Muscle layer of duodenum (tissue), 2 donors: Measurements from ENCODE around the gene KRT4.

Experiments used
- H3K27ac ChIP-seq: one replicate; pipeline ENCODE4 v1.7.0; 2013; ENCODE audit warnings: mild to moderate bottlenecking, low read length
- H3K27me3 ChIP-seq: one replicate; pipeline ENCODE4 v1.7.0; 2013; ENCODE audit warnings: low read depth, mild to moderate bottlenecking, control low read depth, low read length
- H3K36me3 ChIP-seq, 2 donors: one replicate each; pipeline ENCODE4 v1.7.0; 2013; ENCODE audit warnings: low read length in 2 of 2, control low read depth in 1 of 2, mild to moderate bottlenecking in 1 of 2; ENCODE audit not compliant: insufficient read depth in 2 of 2, control insufficient read depth in 1 of 2
- H3K4me1 ChIP-seq, 2 donors: one replicate each; pipeline ENCODE4 v1.7.0; 2013; ENCODE audit warnings: low read length in 2 of 2, mild to moderate bottlenecking in 2 of 2, control low read depth in 1 of 2, moderate library complexity in 1 of 2; ENCODE audit not compliant: insufficient read depth in 2 of 2, control insufficient read depth in 1 of 2
- H3K4me3 ChIP-seq, 2 donors: one replicate each; pipeline ENCODE4 v1.7.0; 2013; ENCODE audit warnings: low read length in 2 of 2, low read depth in 1 of 2, mild to moderate bottlenecking in 1 of 2
- H3K9me3 ChIP-seq, 2 donors: one replicate each; pipeline ENCODE4 v1.7.0; 2013; ENCODE audit warnings: low read length in 2 of 2, control low read depth in 1 of 2, mild to moderate bottlenecking in 1 of 2; ENCODE audit not compliant: control insufficient read depth in 1 of 2
- donor health status: healthy.

Gene KRT4

GRCh38 chr12:52772188-52772587 lies 41.7 kb downstream of the KRT4 start:
- H3K27ac ChIP-seq = no peak overlapping the region
- no peak overlapping the region for H3K4me3 ChIP-seq
- H3K27me3 ChIP-seq = no peaks in the 10 kb centered on the region

GRCh38 chr12:52771505-52771904 lies 42.4 kb downstream of the KRT4 start:
- Histone ChIP-seq H3K4me3 (no peak overlapping the region), H3K9me3 (no peaks in the 10 kb centered on the region), H3K27ac (no peak overlapping the region), H3K36me3 (no peaks in the 10 kb centered on the region), H3K27me3 (no peaks in the 10 kb centered on the region), H3K4me1 (no peaks in the 10 kb centered on the region)

More at GRCh38 chr12:52772188-52772587, 41.7 kb downstream of the KRT4 start:
- no peaks in the 10 kb centered on the region for H3K4me1 ChIP-seq
- H3K9me3 ChIP-seq = no peaks in the 10 kb centered on the region
- no peaks in the 10 kb centered on the region for H3K36me3 ChIP-seq

GRCh38 chr12:52771088-52771487 lies 42.8 kb downstream of the KRT4 start:
- Histone ChIP-seq H3K36me3 (no peaks in the 10 kb centered on the region), H3K4me1 (no peaks in the 10 kb centered on the region), H3K27me3 (no peaks in the 10 kb centered on the region), H3K4me3 (no peak overlapping the region), H3K27ac (no peak overlapping the region), H3K9me3 (no peaks in the 10 kb centered on the region)

- H3K27me3 ChIP-seq = no peaks in the 10 kb centered on the region
- H3K27ac ChIP-seq = no peak overlapping the region
- no peaks in the 10 kb centered on the region for H3K36me3 ChIP-seq
- H3K4me3 ChIP-seq = no peak overlapping the region
- H3K4me1 ChIP-seq = no peaks in the 10 kb centered on the region
- H3K9me3 ChIP-seq = no peaks in the 10 kb centered on the region
Measured at GRCh38 chr12:52769946-52770345, 44.0 kb downstream of the KRT4 start.

GRCh38 chr12:52769354-52769753 lies 44.6 kb downstream of the KRT4 start:
- no peak overlapping the region for H3K27ac ChIP-seq

GRCh38 chr12:52768479-52769200 lies 45.3 kb downstream of the KRT4 start:
- Histone ChIP-seq H3K9me3 (no peaks in the 10 kb centered on the region), H3K4me1 (no peaks in the 10 kb centered on the region), H3K36me3 (no peaks in the 10 kb centered on the region), H3K4me3 (no peak overlapping the region), H3K27ac (no peak overlapping the region), H3K27me3 (no peaks in the 10 kb centered on the region)

More at GRCh38 chr12:52769354-52769753, 44.6 kb downstream of the KRT4 start:
- no peak overlapping the region for H3K4me3 ChIP-seq
- no peaks in the 10 kb centered on the region for H3K9me3 ChIP-seq
- H3K4me1 ChIP-seq = no peaks in the 10 kb centered on the region
- no peaks in the 10 kb centered on the region for H3K36me3 ChIP-seq
- H3K27me3 ChIP-seq = no peaks in the 10 kb centered on the region

GRCh38 chr12:52767427-52767826 lies 46.5 kb downstream of the KRT4 start:
- Histone ChIP-seq H3K27me3 (no peaks in the 10 kb centered on the region), H3K27ac (no peak overlapping the region), H3K36me3 (no peaks in the 10 kb centered on the region), H3K4me3 (no peak overlapping the region), H3K9me3 (no peaks in the 10 kb centered on the region), H3K4me1 (no peaks in the 10 kb centered on the region)

- Histone ChIP-seq H3K9me3 (no peaks in the 10 kb centered on the region), H3K4me1 (no peaks in the 10 kb centered on the region), H3K4me3 (no peak overlapping the region), H3K36me3 (no peaks in the 10 kb centered on the region), H3K27ac (no peak overlapping the region), H3K27me3 (no peaks in the 10 kb centered on the region)
Measured at GRCh38 chr12:52767020-52767379, 46.9 kb downstream of the KRT4 start.

- H3K4me3 ChIP-seq = no peak overlapping the region
- no peak overlapping the region for H3K27ac ChIP-seq
- no peaks in the 10 kb centered on the region for H3K4me1 ChIP-seq
- no peaks in the 10 kb centered on the region for H3K36me3 ChIP-seq
- H3K9me3 ChIP-seq = peaks cover 0 to under 1% of the 10 kb centered on the region in 2 donors
- no peaks in the 10 kb centered on the region for H3K27me3 ChIP-seq
Measured at GRCh38 chr12:52766351-52767019, 47.4 kb downstream of the KRT4 start.

GRCh38 chr12:52765702-52766101 lies 48.2 kb downstream of the KRT4 start:
- H3K4me1 ChIP-seq = no peaks in the 10 kb centered on the region
- H3K27ac ChIP-seq = no peak overlapping the region
- peaks cover 0 to 8% of the 10 kb centered on the region in 2 donors for H3K9me3 ChIP-seq
- no peak overlapping the region for H3K4me3 ChIP-seq
- no peaks in the 10 kb centered on the region for H3K36me3 ChIP-seq
- no peaks in the 10 kb centered on the region for H3K27me3 ChIP-seq

GRCh38 chr12:52763991-52764390 lies 49.9 kb downstream of the KRT4 start:
- Histone ChIP-seq H3K27me3 (no peaks in the 10 kb centered on the region), H3K4me1 (no peaks in the 10 kb centered on the region), H3K9me3 (peaks cover 0 to 15% of the 10 kb centered on the region in 2 donors), H3K36me3 (no peaks in the 10 kb centered on the region), H3K27ac (no peak overlapping the region), H3K4me3 (no peak overlapping the region)
